OCI-LY7 (cell line): ENCODE results near the gene TMA16.

Experiments used
- CTCF ChIP-seq: fragments of 200-600 bp; sonication (generic); conservative IDR thresholded peaks from 2 replicates; pipeline ENCODE4 v1.5.1; 2014; ENCODE audit warnings: mild to moderate bottlenecking, antibody characterized with exemption, low read length, moderate library complexity, mixed read lengths
- EZH2phosphoT487 ChIP-seq: fragments of 200-600 bp; sonication (generic); IDR thresholded peaks from 2 replicates; pipeline ENCODE4 v1.6.1; 2018; ENCODE audit warnings: low read depth, borderline replicate concordance, mild to moderate bottlenecking, mixed run types, antibody characterized with exemption, low read length, moderate library complexity, mixed read lengths

DNA sequence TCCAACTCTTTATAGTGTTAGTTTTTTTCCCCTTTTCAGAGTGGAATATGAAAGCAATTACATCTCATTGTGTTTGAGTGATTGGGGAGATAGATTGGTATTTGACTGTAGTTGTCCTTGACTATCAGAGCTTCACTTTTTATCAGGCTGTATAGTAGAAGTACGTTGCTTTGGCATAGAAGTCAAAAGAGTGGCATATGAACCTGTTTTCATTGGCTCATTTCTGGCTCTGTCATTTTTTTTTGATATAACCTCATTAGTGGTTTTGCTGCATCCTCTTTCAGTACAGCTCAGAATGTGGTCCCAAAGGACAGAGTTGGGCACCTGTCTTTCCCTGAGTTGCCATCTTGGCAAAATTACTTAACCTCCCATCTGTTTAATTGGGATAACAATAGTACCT lies 1.4 kb downstream of the TMA16 start:
- no peak for TF ChIP-seq CTCF
- no peak for TF ChIP-seq EZH2phosphoT487
